NCI-H345 (cell line): ENCODE measurements around the gene OGDHL.
"Not testable (repeated sequence)": the region's sequence is repeated elsewhere in the genome, so short reads cannot be mapped to it uniquely, and the experiment has no call there.

Source experiments
- DNase-seq: peaks from one replicate; lab custom pipeline; 2025; lab: John Stamatoyannopoulos, UW

Gene OGDHL

DNA sequence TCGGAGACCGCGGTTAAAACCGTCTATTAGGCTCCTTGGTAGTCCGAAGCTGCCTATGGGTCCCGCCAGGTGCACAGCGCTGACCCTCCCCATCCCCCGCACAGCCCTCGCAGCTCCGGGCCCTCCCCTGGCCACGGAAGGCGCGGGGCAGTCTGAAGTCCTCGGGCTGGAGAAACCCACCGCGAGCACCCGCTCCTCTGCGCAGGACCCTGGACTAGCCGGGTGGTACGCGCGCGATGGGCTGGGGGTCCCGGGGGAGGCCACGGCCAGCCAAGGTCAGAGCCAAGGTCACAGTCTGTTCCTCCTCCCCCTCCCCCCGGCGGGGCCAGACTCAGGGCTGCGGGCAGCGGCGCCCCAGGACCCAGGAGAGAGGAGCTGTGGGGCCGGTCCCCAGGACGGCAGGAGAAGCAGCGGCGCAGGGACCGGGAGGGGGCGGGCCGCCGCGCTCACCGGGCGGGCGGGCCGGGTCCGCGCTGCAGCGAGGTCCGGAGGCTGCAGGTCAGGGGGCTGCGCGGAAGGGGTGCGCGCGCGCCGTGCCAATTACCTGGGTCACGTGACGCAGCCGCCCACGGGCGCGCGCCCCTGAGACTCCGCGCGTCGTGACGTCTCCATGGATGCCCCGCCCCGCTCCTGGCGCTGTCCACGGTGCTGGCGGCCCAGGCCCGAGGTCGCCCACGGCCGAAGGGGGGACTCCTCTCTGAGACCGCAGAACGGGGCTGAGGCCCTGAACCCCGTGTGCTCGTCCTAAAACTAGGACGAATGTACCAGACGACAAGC, at the start of gene OGDHL:
OGDHL (minus strand) TSS at position 535 of the 777 bp plus-strand sequence. CDS start 3,731 bp downstream, outside the sequence.
- DNase-seq, result peak; percentile 68

DNA sequence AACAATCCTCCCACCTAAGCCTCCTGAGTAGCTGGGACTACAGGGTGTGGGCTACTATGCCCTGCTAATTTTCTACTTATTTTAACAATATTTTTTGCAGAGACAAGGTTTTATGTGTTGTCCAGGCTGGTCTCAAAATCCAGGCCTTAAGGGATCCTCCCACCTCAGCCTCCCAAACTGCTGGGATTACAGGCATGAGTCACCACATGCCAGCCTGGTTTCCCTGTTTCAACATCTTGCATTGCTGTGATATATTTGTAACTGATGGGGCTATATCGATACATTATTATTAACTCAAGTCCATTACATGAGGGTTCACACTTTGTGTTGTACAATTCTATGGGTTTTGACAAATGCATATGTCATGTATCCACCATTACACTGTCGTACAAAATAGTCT, 41.9 kb upstream of the OGDHL start:
- no peak for DNase-seq

- DNase-seq, result no peak
These were observed 36.2 kb upstream of the OGDHL start for GRCh38 chr10:49798275-49798674.

DNA sequence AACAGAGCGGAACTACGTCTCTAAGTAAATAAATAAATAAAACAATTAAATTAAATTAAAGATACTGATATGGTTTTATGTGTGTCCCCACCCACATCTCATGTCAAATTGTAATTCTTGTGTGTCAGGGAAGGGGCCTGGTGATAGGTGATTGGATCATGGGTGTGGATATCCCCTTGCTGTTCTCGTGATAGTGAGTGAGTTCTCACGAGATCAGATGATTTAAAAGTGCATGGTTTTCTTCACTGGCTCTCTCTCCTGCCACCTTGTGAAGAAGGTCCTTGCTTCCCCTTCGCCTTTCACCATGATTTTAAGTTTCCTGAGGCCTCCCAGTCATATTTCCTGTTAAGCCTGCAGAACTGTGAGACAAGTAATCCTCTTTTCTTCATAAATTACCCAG, 29.0 kb upstream of the OGDHL start:
- DNase-seq, result no peak

- no peak for DNase-seq
These were observed 22.6 kb upstream of the OGDHL start for GRCh38 chr10:49784681-49785080.

- no peak for DNase-seq
These were observed 21.5 kb upstream of the OGDHL start for GRCh38 chr10:49783645-49784044.

GRCh38 chr10:49781247-49781646, 19.1 kb upstream of the OGDHL start:
- DNase-seq, result no peak

DNA sequence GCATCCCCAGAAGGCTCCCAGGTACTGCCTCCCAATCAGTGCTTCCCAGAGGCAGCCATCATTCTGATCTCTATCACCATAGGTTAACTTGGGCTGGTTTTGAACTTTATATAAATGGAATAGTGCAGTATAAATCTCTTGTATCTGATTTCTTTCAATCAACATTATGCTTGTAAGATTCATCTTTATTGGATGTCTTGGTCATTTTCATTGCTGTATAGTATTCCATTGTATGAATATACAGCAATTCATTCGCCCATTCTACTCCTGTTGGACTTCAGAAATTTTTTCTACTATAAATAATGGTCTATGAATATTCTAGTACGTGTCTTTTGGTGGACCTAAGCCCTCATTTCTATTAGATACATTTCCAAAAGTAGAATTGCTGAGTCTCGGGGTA, 16.1 kb upstream of the OGDHL start:
- no peak for DNase-seq

DNA sequence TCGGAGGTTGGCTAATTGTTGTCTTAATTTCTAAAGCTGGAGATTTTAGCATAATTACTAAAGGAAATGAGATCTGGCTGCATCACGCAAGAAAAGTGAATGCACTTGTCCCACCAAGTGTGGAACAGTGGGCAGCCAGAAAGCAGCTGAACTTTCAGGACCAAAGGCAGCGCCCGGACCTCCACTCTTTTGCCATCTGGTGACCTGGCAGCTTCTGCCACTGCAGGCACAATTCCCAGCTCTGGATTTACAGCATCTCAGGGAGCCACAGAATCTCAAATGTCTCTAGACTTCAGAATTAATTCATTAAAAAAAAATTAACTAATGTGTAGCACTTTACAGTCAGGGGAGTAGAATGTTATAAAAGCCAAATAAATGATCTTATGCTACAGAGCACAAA, 14.7 kb upstream of the OGDHL start:
- DNase-seq, result no peak

GRCh38 chr10:49775014-49775413, 12.9 kb upstream of the OGDHL start:
- no peak for DNase-seq

DNA sequence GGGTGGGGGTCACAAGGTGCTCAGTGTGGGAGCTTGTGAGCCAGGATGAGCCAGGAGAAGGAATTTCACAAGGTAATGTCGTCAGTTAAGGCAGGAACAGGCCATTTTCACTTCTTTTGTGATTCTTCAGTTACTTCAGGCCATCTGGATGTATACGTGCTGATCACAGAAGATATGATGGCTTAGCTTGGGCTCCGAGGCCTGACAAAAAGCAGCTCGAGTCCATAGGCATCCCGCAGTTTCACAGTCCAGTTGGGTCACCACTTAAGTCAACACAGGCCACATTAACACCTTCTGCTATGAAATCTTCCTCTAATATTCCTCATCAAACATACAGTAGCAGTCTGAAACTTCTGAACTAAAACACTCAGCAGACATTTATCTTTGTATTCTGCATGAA, 10.8 kb upstream of the OGDHL start:
- DNase-seq, result not testable (repeated sequence)

- not testable (repeated sequence) for DNase-seq
These were observed 8.9 kb upstream of the OGDHL start for GRCh38 chr10:49771046-49771445.

DNA sequence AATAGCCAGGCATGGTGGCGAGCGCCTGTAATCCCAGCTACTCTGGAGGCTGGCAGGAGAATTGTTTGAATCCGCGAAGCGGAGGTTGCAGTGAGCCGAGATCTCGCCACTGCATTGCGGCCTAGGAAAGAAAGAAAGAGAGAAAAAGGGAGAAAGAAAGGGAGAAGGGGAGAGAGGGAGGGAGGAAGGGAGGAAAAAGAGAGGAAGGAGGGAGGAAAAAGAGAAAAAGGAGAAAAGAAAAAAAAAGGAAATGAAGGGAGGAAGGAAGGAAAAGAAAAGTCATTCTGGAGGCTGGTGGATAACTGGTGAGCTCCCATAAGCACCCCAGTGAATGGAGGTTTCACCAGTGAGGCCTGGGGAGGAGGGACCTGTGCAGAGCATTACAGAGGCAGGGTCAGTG, 7.6 kb upstream of the OGDHL start:
- no peak for DNase-seq

- DNase-seq, result no peak
These were observed 6.6 kb upstream of the OGDHL start for GRCh38 chr10:49768731-49769130.

- DNase-seq, result no peak
These were observed 6.2 kb upstream of the OGDHL start for GRCh38 chr10:49768329-49768728.

GRCh38 chr10:49767752-49768151, 5.6 kb upstream of the OGDHL start:
- no peak for DNase-seq

GRCh38 chr10:49766484-49766883, 4.4 kb upstream of the OGDHL start:
- no peak for DNase-seq

DNA sequence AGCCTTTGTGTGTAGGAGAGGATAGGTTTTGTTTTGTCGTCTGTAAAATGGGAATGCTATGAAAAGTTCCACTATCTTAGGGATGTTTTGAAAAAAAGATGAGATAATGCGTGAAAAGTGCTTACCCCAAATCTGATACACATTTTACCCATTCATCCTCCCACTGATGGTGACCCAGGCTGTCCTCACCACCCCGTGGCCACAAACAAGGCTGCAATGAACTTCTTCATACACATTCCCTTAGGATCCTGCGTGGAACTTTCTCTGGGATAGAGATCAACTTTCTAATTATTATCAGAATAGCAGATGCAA, 399 bp upstream of the OGDHL start:
- no peak for DNase-seq

DNA sequence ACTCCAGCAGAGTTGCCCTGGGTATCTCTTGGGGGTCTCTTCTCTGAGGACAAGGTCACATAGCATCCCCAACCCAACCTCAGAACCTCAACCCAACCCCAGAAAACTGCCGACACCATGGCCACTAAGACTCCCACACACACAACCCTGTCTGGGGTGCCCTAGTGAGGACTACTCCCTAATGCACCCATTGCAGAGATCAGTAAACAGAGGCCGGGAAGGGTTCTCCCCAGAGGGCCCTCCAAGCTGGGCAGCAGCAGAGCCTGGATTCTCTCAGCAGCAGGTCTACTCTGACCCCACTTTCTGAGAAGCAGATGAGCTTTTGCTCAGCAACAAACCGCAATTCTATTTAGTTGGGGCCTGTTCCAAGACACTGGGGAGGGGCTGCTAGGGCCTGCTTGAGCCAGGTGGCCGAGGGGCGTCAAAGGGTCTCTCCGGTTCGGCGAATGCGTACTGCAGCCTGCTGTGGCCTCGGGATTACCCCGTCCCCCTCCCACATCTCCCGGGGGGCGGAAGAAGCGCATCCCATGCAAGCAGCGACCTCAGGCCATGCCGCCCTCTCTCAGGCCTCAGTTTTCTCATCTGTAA, 828 bp downstream of the OGDHL start:
- DNase-seq, result no peak

DNA sequence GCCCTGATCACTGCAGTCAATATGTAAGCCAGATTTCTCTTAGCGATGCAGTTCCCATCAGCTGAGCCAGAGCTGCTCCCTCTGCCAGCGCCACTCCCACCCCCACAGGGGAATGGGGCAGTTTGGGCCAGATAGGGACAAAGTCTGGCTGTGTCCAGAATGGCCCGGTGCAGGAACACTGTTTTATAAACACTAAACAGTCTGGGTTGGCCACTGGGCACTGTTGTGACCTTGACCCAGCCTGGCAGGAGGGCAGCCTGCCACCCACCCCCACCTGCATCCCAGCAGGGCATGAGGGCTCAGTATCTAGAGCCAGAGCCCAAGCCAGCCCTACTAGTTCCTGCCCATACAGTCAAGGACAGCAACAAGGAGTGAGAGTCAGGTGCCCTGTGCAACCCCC, 1.3 kb downstream of the OGDHL start:
- no peak for DNase-seq

GRCh38 chr10:49759787-49760551, 2.2 kb downstream of the OGDHL start:
- DNase-seq, result no peak

DNA sequence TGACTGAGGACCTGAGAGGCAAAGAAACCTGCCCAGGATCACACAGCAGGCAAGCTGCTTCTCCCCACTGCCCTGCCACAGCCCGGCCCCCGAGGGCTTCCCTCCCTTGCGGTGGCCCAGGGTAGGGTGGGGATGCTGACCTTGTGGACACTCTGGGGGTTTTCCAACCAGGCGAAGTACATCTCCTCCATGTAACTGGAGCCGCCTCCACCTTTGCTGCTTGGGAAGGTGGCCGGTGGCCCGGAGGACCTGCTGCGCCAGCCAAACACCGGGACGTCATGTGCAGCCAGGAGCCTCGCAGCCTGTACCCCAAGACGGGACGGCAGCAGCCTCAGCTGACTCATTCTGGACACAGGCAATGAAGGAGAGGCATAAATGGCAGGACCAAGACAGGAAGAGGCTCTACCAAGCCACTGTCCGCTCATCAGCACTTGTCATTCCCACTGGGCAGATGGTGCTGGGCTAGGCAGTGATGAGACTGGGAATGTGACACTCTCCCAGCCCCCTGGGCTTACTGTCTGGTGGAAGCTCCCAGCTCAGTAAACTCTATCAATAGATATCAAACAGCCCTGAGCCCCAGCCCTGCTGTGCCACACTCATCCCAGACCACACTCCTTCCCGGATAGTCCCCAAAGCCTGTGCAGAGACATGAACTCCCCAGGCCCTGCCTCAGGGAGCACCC, 3.7 kb downstream of the OGDHL start:
- no peak for DNase-seq

DNA sequence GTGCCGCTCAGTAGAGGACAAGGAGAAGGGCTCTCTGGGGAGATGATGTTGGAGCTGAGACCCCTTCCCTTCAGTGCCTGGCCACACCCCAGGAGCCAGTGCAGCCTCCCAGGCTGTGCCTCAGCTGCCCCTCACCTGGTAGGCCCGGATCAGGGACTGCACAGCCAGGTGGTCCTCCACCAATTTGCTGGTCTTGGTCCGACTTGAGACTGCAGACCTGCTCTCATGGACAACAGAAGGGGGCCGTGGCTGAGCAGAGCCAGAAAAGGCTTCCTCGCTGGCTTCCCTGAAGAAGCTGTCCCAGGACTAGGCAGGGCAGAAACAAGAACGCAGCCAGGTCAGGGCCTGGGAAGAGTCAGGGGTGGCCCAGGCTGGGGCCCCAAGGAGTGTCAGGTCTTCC, 5.5 kb downstream of the OGDHL start:
- DNase-seq, result no peak
